HG03139 (cell line): ENCODE results near the gene ARPP21.
"Not testable (repeated sequence)": the region's sequence is repeated elsewhere in the genome, so short reads cannot be mapped to it uniquely, and the experiment has no call there.

Experiments used
- ATAC-seq: cut with Tn5 transposase; IDR thresholded peaks from one replicate; pipeline ENCODE4 v1.9.1; 2021; ENCODE audit not compliant: unreplicated experiment

ARPP21 gene

GRCh38 chr3:35777563-35778554 is 138.5 kb downstream of the ARPP21 start:
- no peak for ATAC-seq

DNA sequence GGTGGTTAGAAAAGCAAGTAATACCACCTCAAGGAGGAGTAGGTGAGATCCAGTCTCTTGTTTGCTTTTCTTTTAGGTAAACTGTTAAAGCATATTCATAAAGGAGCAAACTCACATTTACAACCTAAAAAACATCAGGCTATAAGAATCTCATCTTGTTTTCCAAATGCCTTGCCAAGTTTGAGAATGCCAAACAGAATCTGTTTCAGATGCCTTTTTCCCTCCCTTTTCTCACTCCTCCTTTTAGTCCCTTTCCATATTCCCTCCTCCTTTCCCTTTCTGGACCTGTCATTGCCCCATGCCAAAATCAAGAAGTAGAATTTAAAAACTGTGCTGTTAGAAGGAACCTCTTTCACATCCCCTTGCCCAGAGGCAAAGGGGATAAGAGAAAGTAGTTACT is 140.3 kb downstream of the ARPP21 start:
- ATAC-seq = no peak

- no peak for ATAC-seq
These were observed 141.5 kb downstream of the ARPP21 start for GRCh38 chr3:35780800-35781199.

- no peak for ATAC-seq
These were observed 142.2 kb downstream of the ARPP21 start for GRCh38 chr3:35781558-35781957.

GRCh38 chr3:35782355-35782754 is 143.0 kb downstream of the ARPP21 start:
- ATAC-seq = no peak

- ATAC-seq = no peak
These were observed 144.8 kb downstream of the ARPP21 start for GRCh38 chr3:35784169-35784568.

DNA sequence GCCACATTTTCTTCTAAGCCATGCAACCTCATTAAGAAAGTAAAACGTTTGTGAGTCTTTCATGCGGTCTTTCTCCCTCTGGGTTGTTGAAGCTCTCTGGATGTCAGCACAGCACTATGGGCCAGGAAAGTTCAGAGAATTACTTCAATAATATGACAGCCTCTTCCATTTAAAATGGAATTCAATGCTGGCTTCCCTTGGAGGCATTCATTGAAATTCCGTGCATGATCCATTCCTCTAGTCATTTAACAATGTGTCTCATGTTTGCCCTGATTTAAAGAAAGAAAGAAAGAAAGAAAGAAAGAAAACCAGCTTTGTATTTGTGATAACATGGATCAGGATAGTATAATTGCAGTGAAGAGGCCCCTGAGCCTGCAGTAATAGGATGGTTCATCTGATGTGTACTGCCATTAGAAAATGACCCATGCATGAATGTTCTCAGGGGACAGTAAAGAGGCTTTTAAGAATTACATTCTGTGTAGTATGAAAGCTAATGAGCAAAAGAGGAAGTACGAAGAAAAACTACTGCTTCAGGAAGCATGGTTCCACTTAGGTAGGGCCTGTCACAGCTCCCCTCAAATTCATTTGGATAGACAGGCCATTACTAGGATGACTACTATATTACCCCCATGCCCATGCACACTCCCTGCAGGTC is 146.0 kb downstream of the ARPP21 start:
- no peak for ATAC-seq

GRCh38 chr3:35787936-35788335 is 148.6 kb downstream of the ARPP21 start:
- no peak for ATAC-seq

- ATAC-seq = no peak
These were observed 149.9 kb downstream of the ARPP21 start for GRCh38 chr3:35789042-35789831.

GRCh38 chr3:35790764-35791163 is 151.4 kb downstream of the ARPP21 start:
- ATAC-seq = no peak

- no peak for ATAC-seq
These were observed 154.3 kb downstream of the ARPP21 start for GRCh38 chr3:35793667-35794066.

- no peak for ATAC-seq
These were observed 161.7 kb downstream of the ARPP21 start for GRCh38 chr3:35800960-35801459.

- no peak for ATAC-seq
These were observed 175.2 kb downstream of the ARPP21 start for GRCh38 chr3:35814531-35814930.

DNA sequence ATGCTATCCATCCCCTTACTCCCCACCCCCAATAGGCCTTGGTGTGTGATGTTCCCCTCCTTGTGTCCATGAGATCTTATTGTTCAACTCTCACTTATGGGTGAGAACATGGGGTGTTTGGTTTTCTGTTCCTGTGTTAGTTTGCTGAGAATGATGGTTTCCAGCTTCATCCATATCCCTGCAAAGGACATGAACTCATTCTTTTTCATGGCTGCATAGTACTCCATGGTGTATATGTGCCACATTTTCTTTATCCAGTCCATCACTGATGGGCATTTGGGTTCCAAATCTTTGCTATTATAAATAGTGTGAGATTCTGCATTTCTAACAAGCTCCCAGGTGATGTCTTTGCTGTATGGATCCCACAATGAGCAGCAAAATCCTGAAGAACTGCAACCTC is 176.5 kb downstream of the ARPP21 start:
- not testable (repeated sequence) for ATAC-seq

- ATAC-seq = no peak
These were observed 177.9 kb downstream of the ARPP21 start for GRCh38 chr3:35817216-35817615.

DNA sequence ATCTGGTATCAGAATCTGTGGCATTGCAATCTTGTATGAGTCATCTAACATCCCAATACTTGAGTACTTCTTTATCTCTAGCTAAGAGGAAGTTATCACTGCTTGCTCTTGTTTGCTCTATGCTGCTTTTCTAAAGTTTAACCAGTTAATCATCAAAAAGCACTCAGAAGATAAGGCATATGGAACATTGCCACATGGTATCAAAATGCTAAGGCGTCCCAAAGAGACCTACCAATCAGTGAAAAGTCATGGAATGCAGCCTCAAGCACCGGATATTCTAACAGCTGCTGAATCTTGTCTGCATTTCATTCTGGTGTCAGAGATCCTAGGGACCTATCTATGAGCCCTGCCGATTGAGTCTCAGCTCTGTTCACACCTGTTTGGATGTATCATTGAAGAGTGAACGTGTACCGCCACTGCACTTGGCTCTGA is 192.8 kb downstream of the ARPP21 start:
- no peak for ATAC-seq
